WTC11 (cell line): ENCODE data around the gene ZNF407.

Experiments used
- ATF3 ChIP-seq: sonication (generic); formaldehyde crosslinking; conservative IDR thresholded peaks from 2 replicates; pipeline ENCODE4 v1.8.1; 2022; ENCODE audit warnings: mild to moderate bottlenecking, missing genetic modification reagents
- CREM ChIP-seq: sonication (generic); formaldehyde crosslinking; IDR thresholded peaks from 2 replicates; pipeline ENCODE4 v1.8.1; 2022; ENCODE audit warnings: mild to moderate bottlenecking, missing genetic modification reagents, moderate library complexity
- CTCF ChIP-seq: fragments of 200-600 bp; IDR thresholded peaks from 2 replicates; pipeline ENCODE4 v1.8.0; 2022; ENCODE audit warnings: antibody characterized with exemption
- E2F5 ChIP-seq: sonication (generic); formaldehyde crosslinking; IDR thresholded peaks from 2 replicates; pipeline ENCODE4 v1.8.1; 2022; ENCODE audit warnings: mild to moderate bottlenecking, moderate library complexity, missing genetic modification reagents
- IRF2 ChIP-seq: sonication (generic); formaldehyde crosslinking; IDR thresholded peaks from 2 replicates; pipeline ENCODE4 v1.8.0; 2022; ENCODE audit warnings: low read depth, missing genetic modification reagents, borderline replicate concordance
- NFYB ChIP-seq: sonication (generic); formaldehyde crosslinking; conservative IDR thresholded peaks from 2 replicates; pipeline ENCODE4 v1.8.0; 2022; ENCODE audit warnings: low read depth, missing genetic modification reagents
- TF ChIP-seq, protein P1 (sequence below): sonication (generic); formaldehyde crosslinking; IDR thresholded peaks from 2 replicates; pipeline ENCODE4 v1.8.0; 2022; ENCODE audit warnings: mild to moderate bottlenecking, missing genetic modification reagents

GRCh38 chr18:74714791-74715190, 117.1 kb downstream of the ZNF407 start:
- TF ChIP-seq CREM (CRISPR knock-in tag), result no peak
- no peak for TF ChIP-seq NFYB
- no peak for TF ChIP-seq ATF3 (CRISPR knock-in tag)
- TF ChIP-seq, protein P1, sequence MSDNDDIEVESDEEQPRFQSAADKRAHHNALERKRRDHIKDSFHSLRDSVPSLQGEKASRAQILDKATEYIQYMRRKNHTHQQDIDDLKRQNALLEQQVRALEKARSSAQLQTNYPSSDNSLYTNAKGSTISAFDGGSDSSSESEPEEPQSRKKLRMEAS (CRISPR knock-in tag), result no peak
- no peak for TF ChIP-seq IRF2
- no peak for TF ChIP-seq CTCF
- TF ChIP-seq E2F5 (CRISPR knock-in tag), result no peak
